Activated T-cell treated with anti-CD3 and anti-CD28 coated beads, Interleukin-2, amount 50 U/mL, for 24 hours (primary cell): ENCODE measurements around the gene MYO1B.

ENCODE experiments used
- DNase-seq: peaks from one replicate; pipeline ENCODE4 v3.0.0-alpha.2; 2020
- H3K27ac Mint-ChIP-seq: 2 replicates; pipeline ENCODE4 v1.8.0; 2020; ENCODE audit warnings: mild to moderate bottlenecking, mixed read lengths
- H3K27me3 Mint-ChIP-seq: 2 replicates; pipeline ENCODE4 v1.8.0; 2020; ENCODE audit warnings: mixed read lengths
- H3K36me3 Mint-ChIP-seq: 2 replicates; pipeline ENCODE4 v1.8.0; 2020; ENCODE audit warnings: low read depth, mixed read lengths
- H3K4me1 Mint-ChIP-seq: 2 replicates; pipeline ENCODE4 v1.8.0; 2020; ENCODE audit warnings: low read depth, mixed read lengths
- H3K4me3 Mint-ChIP-seq: 2 replicates; pipeline ENCODE4 v1.8.0; 2020; ENCODE audit warnings: mild to moderate bottlenecking, moderate library complexity, mixed read lengths
- H3K9me3 Mint-ChIP-seq: 2 replicates; pipeline ENCODE4 v1.8.0; 2020; ENCODE audit warnings: mixed read lengths

Gene MYO1B

DNA sequence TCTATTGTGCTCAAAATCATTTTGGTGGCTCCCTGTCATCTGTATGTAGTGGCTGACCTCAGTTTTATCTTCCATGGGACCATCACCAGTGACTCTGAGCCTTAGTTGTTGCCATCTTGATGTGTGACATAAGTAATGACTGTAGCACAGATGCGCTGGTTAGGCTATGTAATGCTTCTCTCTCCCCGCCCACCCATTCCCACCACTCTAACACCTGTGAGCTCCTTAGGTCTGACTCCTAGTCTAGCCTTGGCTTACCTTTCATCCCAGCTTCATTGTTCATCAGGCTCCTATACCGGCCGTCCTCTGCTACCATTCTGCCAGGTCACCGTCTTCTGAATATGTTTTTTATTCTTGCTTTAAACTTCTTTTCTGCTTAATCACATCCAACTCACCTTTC, 17.2 kb downstream of the MYO1B start:
- no peaks in the 10 kb centered on the region for H3K36me3 Mint-ChIP-seq
- H3K27ac Mint-ChIP-seq, result no peak overlapping the region
- no peaks in the 10 kb centered on the region for H3K9me3 Mint-ChIP-seq
- H3K27me3 Mint-ChIP-seq, result no peaks in the 10 kb centered on the region
- H3K4me3 Mint-ChIP-seq, result no peak overlapping the region
- peaks cover 5% of the 10 kb centered on the region for H3K4me1 Mint-ChIP-seq
- no peak for DNase-seq

DNA sequence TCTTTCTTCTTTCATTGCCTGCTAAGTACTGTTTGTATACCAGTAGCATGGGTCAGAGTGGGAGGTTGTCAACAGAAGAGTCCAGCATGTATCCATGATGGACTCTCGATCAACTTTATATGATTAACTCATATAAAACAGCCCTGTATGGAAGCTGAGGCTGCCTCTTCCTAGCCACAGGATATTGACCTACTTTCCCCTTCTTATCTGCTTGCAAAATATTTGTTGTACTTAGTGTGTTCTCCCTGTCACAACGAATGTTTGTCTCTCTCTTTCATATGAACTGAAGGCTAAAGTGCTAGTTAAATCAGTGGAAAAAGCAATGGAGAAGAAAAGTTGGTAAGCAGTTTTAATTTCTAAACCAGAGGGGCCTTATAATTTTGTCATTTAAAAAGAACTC, 17.8 kb downstream of the MYO1B start:
- Mint-ChIP-seq H3K4me3 (no peak overlapping the region), H3K36me3 (no peaks in the 10 kb centered on the region), H3K9me3 (no peaks in the 10 kb centered on the region), H3K4me1 (peaks cover 5% of the 10 kb centered on the region), H3K27ac (no peak overlapping the region), H3K27me3 (no peaks in the 10 kb centered on the region)
- no peak for DNase-seq

GRCh38 chr2:191264647-191265081, 19.5 kb downstream of the MYO1B start:
- H3K36me3 Mint-ChIP-seq, result no peaks in the 10 kb centered on the region
- no peak overlapping the region for H3K4me3 Mint-ChIP-seq
- H3K9me3 Mint-ChIP-seq, result no peaks in the 10 kb centered on the region
- H3K4me1 Mint-ChIP-seq, result peaks cover 5% of the 10 kb centered on the region
- no peak for DNase-seq
- no peaks in the 10 kb centered on the region for H3K27me3 Mint-ChIP-seq
- no peak overlapping the region for H3K27ac Mint-ChIP-seq

DNA sequence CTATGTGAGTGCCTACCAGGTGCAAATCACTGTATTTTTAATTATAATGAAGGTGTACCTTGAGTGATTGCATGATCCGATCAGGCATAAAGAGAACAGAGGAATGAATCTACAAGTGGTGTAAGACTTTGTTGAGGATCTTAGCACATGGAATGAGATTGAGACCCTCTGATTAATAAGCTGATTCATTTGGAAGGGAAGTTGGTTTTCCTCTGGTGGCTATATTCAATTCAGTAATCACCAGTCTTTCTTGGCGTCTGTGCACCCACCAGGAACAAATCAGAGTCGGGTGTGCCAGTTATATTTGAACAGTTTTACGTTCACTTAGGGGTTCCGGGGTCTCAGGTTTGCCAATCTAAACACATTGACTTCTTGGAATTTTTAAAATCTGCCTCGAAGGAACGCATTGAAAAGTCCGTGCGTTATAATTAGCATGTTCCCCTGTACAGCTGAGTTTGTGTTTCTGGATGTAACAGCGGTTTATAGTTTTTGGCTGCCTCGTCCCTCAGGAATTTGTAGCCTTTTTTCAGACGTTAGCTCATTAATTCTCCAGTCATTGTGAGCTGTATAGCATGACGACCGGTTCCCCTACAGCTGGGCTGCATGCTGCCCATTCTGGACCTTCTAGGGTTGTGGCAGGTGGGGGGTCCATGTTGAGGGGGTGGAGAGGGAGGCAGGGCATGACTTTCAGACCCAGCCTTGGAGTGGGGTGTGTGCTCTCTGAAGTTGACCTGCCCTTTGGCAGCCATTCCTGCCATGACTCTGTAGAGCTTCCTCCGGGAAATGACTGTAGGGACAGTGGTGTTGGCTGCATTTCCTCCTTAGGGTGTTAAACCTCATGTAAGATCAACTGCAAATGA, 20.3 kb downstream of the MYO1B start:
- Mint-ChIP-seq H3K9me3 (no peaks in the 10 kb centered on the region), H3K36me3 (no peaks in the 10 kb centered on the region), H3K27ac (no peak overlapping the region), H3K27me3 (no peaks in the 10 kb centered on the region), H3K4me3 (no peak overlapping the region), H3K4me1 (peaks cover 5% of the 10 kb centered on the region)
- no peak for DNase-seq

DNA sequence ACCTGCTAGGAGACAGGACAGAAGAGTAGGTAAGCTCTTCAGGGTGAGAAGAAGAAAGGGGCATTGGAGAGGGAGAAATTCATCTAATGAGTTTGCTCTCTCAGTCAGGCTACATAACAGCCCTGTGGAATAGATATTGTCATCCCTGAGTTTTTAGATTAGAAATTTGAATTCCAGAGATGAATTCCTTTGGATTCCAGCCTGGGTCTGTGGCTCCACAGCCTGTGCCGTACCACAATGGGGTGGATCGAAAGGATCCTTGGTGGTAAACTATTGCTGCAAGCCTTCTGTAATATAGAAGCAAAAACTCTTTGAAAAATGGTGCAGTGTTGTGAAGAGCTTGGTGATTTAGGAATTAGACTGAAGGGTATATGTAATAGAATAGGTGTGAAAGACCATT, 21.0 kb downstream of the MYO1B start:
- Mint-ChIP-seq H3K9me3 (no peaks in the 10 kb centered on the region), H3K27me3 (no peaks in the 10 kb centered on the region), H3K4me3 (no peak overlapping the region), H3K27ac (no peak overlapping the region), H3K4me1 (peaks cover 5% of the 10 kb centered on the region), H3K36me3 (no peaks in the 10 kb centered on the region)
- no peak for DNase-seq

DNA sequence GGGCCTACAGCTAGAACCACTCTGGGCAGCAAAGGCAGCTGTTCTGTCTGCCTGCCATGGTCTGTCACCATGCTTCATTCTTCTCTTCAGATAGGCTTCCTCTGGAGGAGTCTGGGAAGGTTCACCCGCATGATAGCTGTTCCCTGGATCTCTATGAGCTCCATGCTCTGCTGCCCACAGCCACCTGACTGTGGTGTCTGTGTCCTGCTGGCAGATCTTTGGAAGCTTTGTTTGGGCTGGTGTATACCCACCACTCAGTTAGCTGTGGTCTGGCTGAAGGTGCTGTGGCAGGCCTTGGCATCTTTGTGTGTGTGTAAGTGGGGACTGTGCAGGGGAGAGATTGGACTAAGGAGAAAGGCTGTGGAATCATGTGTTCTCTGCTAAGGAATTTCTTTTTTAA, 23.4 kb downstream of the MYO1B start:
- Mint-ChIP-seq H3K9me3 (no peaks in the 10 kb centered on the region), H3K4me3 (no peak overlapping the region), H3K4me1 (peaks cover 5% of the 10 kb centered on the region), H3K27me3 (no peaks in the 10 kb centered on the region), H3K36me3 (no peaks in the 10 kb centered on the region), H3K27ac (no peak overlapping the region)
- no peak for DNase-seq

GRCh38 chr2:191270306-191271161, 25.3 kb downstream of the MYO1B start:
- no peaks in the 10 kb centered on the region for H3K4me1 Mint-ChIP-seq
- no peak for DNase-seq

DNA sequence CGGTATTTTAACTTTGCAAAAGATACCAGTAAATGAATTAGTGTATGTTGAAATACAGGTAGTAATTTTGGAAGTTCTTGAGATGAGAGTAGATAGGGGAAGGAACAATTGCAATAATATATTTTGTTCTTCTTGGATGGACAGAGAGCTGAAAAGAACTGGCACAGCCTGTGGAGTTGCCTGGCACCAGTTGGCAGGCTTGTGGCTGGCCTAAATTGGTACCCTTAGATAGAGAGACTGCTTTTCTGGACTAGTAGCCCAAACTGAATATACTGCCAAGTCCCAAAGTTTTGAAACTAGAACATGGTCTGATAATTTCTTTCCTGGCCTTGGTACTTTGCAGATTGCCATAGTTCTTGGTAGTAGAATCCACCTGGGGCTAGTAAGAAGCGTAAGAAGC, 26.9 kb downstream of the MYO1B start:
- Mint-ChIP-seq H3K36me3 (no peaks in the 10 kb centered on the region), H3K27me3 (no peaks in the 10 kb centered on the region), H3K27ac (no peak overlapping the region), H3K4me1 (no peaks in the 10 kb centered on the region), H3K4me3 (no peak overlapping the region), H3K9me3 (no peaks in the 10 kb centered on the region)
- DNase-seq, result no peak

More at GRCh38 chr2:191270306-191271161, 25.3 kb downstream of the MYO1B start:
- Mint-ChIP-seq H3K4me3 (no peak overlapping the region), H3K27me3 (no peaks in the 10 kb centered on the region), H3K9me3 (no peaks in the 10 kb centered on the region), H3K36me3 (no peaks in the 10 kb centered on the region), H3K27ac (no peak overlapping the region)

DNA sequence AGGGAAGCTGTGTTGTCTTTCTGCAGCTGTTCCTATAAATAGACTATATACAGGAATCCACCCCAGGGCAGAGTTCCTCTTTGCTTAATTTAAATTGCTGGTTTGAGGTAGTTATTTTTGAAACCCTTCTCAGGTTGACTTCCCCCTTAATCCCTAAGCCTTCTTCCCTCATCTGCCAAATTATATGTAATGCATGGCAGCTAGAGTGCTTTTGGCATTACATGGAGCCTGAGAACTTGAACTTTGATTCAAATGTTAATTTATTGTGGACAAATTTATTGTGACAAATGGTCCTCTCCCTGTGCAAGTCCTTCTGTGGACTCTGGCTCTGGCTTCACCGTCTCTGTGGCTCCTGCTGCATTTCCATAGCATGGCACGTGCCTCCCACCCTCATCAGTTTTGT, 29.2 kb downstream of the MYO1B start:
- Mint-ChIP-seq H3K27me3 (no peaks in the 10 kb centered on the region), H3K4me3 (no peak overlapping the region), H3K9me3 (no peaks in the 10 kb centered on the region), H3K36me3 (no peaks in the 10 kb centered on the region), H3K4me1 (no peaks in the 10 kb centered on the region), H3K27ac (no peak overlapping the region)
- DNase-seq, result no peak

- Mint-ChIP-seq H3K4me3 (no peak overlapping the region), H3K27me3 (no peaks in the 10 kb centered on the region), H3K27ac (no peak overlapping the region), H3K4me1 (no peaks in the 10 kb centered on the region), H3K9me3 (no peaks in the 10 kb centered on the region), H3K36me3 (no peaks in the 10 kb centered on the region)
- DNase-seq, result no peak
Observed at GRCh38 chr2:191276792-191277465, 31.7 kb downstream of the MYO1B start.

- no peak for DNase-seq
- no peaks in the 10 kb centered on the region for H3K27me3 Mint-ChIP-seq
- H3K4me3 Mint-ChIP-seq, result no peak overlapping the region
- H3K9me3 Mint-ChIP-seq, result no peaks in the 10 kb centered on the region
- no peaks in the 10 kb centered on the region for H3K36me3 Mint-ChIP-seq
- H3K27ac Mint-ChIP-seq, result no peak overlapping the region
- no peaks in the 10 kb centered on the region for H3K4me1 Mint-ChIP-seq
Observed at GRCh38 chr2:191280290-191280689, 35.1 kb downstream of the MYO1B start.

- Mint-ChIP-seq H3K36me3 (no peaks in the 10 kb centered on the region), H3K4me3 (no peak overlapping the region), H3K9me3 (no peaks in the 10 kb centered on the region), H3K27ac (no peak overlapping the region), H3K27me3 (no peaks in the 10 kb centered on the region), H3K4me1 (no peaks in the 10 kb centered on the region)
- DNase-seq, result no peak
Observed at GRCh38 chr2:191280834-191281756, 35.9 kb downstream of the MYO1B start.

GRCh38 chr2:191285252-191285651, 40.0 kb downstream of the MYO1B start:
- Mint-ChIP-seq H3K4me1 (no peaks in the 10 kb centered on the region), H3K36me3 (no peaks in the 10 kb centered on the region)

GRCh38 chr2:191287820-191288219, 42.6 kb downstream of the MYO1B start:
- Mint-ChIP-seq H3K4me1 (no peaks in the 10 kb centered on the region), H3K9me3 (no peaks in the 10 kb centered on the region), H3K27me3 (no peaks in the 10 kb centered on the region), H3K4me3 (no peak overlapping the region), H3K36me3 (no peaks in the 10 kb centered on the region), H3K27ac (no peak overlapping the region)
- no peak for DNase-seq

More at GRCh38 chr2:191285252-191285651, 40.0 kb downstream of the MYO1B start:
- no peaks in the 10 kb centered on the region for H3K9me3 Mint-ChIP-seq
- no peak overlapping the region for H3K27ac Mint-ChIP-seq
- DNase-seq, result no peak
- H3K27me3 Mint-ChIP-seq, result no peaks in the 10 kb centered on the region
- no peak overlapping the region for H3K4me3 Mint-ChIP-seq
